Measurements from ENCODE around the gene PCDHGC3. TPM values are rescaled to one million over a fixed set of nuclear protein-coding genes. Genes with fewer than 3 reads are reported as not detected.

The PCDHGC3 gene
- total and polyA plus RNA-seq, 7 donors: 5.1 to 47.8 (median 31.4) TPM

- intact Hi-C loops (cut with DNase I): loop anchor here (1.0 kb wide), 1 partner anchor 37 kb away; no protein-coding TSS in a partner anchor
- peaks cover 0 to 58% (median 50%) of the 10 kb centered on the region in 4 donors for H3K4me1 ChIP-seq
- no peaks in the 10 kb centered on the region for H3K9me3 ChIP-seq
- TF ChIP-seq CTCF (IDR thresholded peaks at IDR 0.05) (no peak), POLR2AphosphoS5 (IDR thresholded peaks at IDR 0.05) (peak in 2 of 4 donors; percentile 3 to 36), POLR2A (IDR thresholded peaks at IDR 0.05) (no peak)
- peaks cover 0 to 13% (median 6%) of the 10 kb centered on the region in 4 donors for H3K36me3 ChIP-seq
- DNase-seq: no peak
- peak overlapping the region; percentile 89 to 97 (median 92) for H3K27ac ChIP-seq
- peak overlapping the region; percentile 50 to 72 (median 60) for H3K4me3 ChIP-seq
- 7 to 40% methylated on average over 43 of the region's 43 CpGs for WGBS, 2 donors
- H3K27me3 ChIP-seq: no peaks in the 10 kb centered on the region
Measured at GRCh38 chr5:141512911-141513626, 37.3 kb downstream of the PCDHGC3 start.

GRCh38 chr5:141513627-141514329 lies 38.0 kb downstream of the PCDHGC3 start:
- peak; percentile 94 for DNase-seq
- peaks cover 0 to 51% (median 43%) of the 10 kb centered on the region in 4 donors for H3K4me1 ChIP-seq
- intact Hi-C loops (cut with DNase I): no loop called here
- 17 to 52% methylated on average over 29 of the region's 29 CpGs for WGBS, 2 donors
- H3K36me3 ChIP-seq: peaks cover 0 to 13% (median 6%) of the 10 kb centered on the region in 4 donors
- TF ChIP-seq CTCF (IDR thresholded peaks at IDR 0.05) (peak in 1 of 4 experiments; percentile 3), POLR2A (IDR thresholded peaks at IDR 0.05) (peak in 1 of 2 donors; percentile 35), POLR2AphosphoS5 (IDR thresholded peaks at IDR 0.05) (peak; percentile 59 to 79 (median 66)), EP300 (IDR thresholded peaks at IDR 0.05) (peak in 2 of 4 donors; percentile 44 to 46)
- peak overlapping the region; percentile 50 to 72 (median 60) for H3K4me3 ChIP-seq
- H3K27ac ChIP-seq: peak overlapping the region; percentile 89 to 97 (median 92)
- H3K27me3 ChIP-seq: no peaks in the 10 kb centered on the region
- no peaks in the 10 kb centered on the region for H3K9me3 ChIP-seq

DNA sequence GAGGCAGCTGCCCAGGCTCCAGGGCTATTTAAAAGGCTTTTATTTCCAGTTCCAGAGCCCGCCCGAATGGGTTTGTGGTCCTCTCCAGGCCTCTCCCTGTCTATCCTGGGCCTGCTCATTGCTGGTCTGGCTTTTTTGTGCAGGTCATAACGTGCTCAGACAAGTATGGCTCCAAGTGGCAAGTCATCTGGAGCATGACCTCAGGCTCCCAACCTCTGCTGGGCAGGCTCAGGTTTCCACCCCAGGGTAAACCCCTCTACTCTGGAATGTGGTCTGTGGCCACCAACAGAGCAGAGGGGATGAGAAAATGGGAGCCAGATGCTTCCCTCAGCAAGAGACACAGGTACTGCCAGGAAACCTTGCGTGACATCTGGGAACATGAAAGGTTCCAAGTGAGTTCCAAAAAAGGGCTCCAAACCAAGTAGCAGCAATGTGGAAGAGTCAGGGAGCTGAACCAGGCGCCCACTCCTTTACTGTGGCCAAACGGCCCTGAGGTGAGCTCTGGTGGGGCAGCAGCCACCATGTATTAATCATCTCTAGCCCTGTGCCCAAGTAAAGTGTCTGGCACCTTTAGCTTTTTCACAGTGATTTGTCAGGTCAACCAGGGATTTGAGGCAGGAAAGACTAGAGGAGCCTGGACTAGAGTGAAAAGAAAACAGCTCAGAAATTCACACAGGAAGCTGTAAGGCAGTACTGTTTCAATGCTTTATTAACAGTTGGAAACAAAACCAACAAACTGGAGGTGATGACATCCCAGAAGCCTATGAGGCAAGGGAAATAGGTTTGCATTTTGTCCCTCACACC lies 38.8 kb downstream of the PCDHGC3 start:
- no peak for TF ChIP-seq EP300 (IDR thresholded peaks at IDR 0.05)
- TF ChIP-seq CTCF (IDR thresholded peaks at IDR 0.05): no peak
- no peak for TF ChIP-seq POLR2A (IDR thresholded peaks at IDR 0.05)
- TF ChIP-seq POLR2AphosphoS5 (IDR thresholded peaks at IDR 0.05): no peak
- Histone ChIP-seq H3K27me3 (no peaks in the 10 kb centered on the region), H3K4me1 (peaks cover 0 to 43% (median 35%) of the 10 kb centered on the region in 4 donors), H3K4me3 (peak overlapping the region; percentile 50 to 72 (median 60)), H3K27ac (peak overlapping the region; percentile 89 to 97 (median 92)), H3K36me3 (peaks cover 0 to 13% (median 6%) of the 10 kb centered on the region in 4 donors), H3K9me3 (no peaks in the 10 kb centered on the region)
- intact Hi-C loops (cut with DNase I): no loop called here
- 76 to 79% methylated on average over 6 of the region's 6 CpGs for WGBS, 2 donors
- no peak for DNase-seq

GRCh38 chr5:141515141-141515540 lies 39.4 kb downstream of the PCDHGC3 start:
- WGBS, 2 donors: 86 to 93% methylated on average over 3 of the region's 3 CpGs
- DNase-seq: no peak
- H3K27me3 ChIP-seq: no peaks in the 10 kb centered on the region
- H3K27ac ChIP-seq: peak overlapping the region; percentile 89 to 97 (median 92)
- TF ChIP-seq EP300 (IDR thresholded peaks at IDR 0.05) (no peak), POLR2A (IDR thresholded peaks at IDR 0.05) (no peak), CTCF (IDR thresholded peaks at IDR 0.05) (no peak), POLR2AphosphoS5 (IDR thresholded peaks at IDR 0.05) (no peak)
- no peaks in the 10 kb centered on the region for H3K9me3 ChIP-seq
- intact Hi-C loops (cut with DNase I): no loop called here
- peaks cover 0 to 13% (median 6%) of the 10 kb centered on the region in 4 donors for H3K36me3 ChIP-seq
- H3K4me1 ChIP-seq: peaks cover 0 to 38% (median 31%) of the 10 kb centered on the region in 4 donors
- H3K4me3 ChIP-seq: no peak overlapping the region

Measured in sigmoid colon (tissue), 7 donors.